22Rv1 (cell line): ENCODE results near the gene RASD1.

Source experiments
- CTCF ChIP-seq: fragments of 450-650 bp; IDR thresholded peaks from 2 replicates; pipeline ENCODE4 v1.5.1; 2017; ENCODE audit warnings: mild to moderate bottlenecking
- ZFX ChIP-seq: fragments of 450-650 bp; IDR thresholded peaks from 2 replicates; pipeline ENCODE4 v1.6.1; 2017; ENCODE audit warnings: antibody characterized with exemption, borderline replicate concordance

GRCh38 chr17:17540278-17540906, 44.2 kb upstream of the RASD1 start:
- TF ChIP-seq CTCF (no peak), ZFX (no peak)
